HEK293 (cell line): ENCODE measurements around the gene IFT122.
A peak's percentile ranks its signal among the peaks of the same experiment; 100 is the strongest.

Experiments
- GFI1B ChIP-seq: fragments of 450-650 bp; formaldehyde crosslinking; IDR thresholded peaks from 2 replicates; pipeline ENCODE4 v1.5.1; 2016; ENCODE audit warnings: missing biosample characterization, missing genetic modification characterization
- HOXD13 ChIP-seq: sonication (generic); formaldehyde crosslinking; IDR thresholded peaks from 2 replicates; pipeline ENCODE4 v1.8.0; 2022; ENCODE audit warnings: missing genetic modification reagents, borderline replicate concordance
- KLF1 ChIP-seq: fragments of 450-650 bp; formaldehyde crosslinking; IDR thresholded peaks from 2 replicates; pipeline ENCODE4 v1.5.1; 2016; ENCODE audit warnings: missing biosample characterization, missing genetic modification characterization
- KLF16 ChIP-seq: fragments of 450-650 bp; formaldehyde crosslinking; IDR thresholded peaks from 2 replicates; pipeline ENCODE4 v1.5.1; 2017; ENCODE audit warnings: missing biosample characterization, missing genetic modification characterization
- KLF7 ChIP-seq: fragments of 450-650 bp; formaldehyde crosslinking; IDR thresholded peaks from 2 replicates; pipeline ENCODE4 v1.5.1; 2016; ENCODE audit warnings: missing biosample characterization, missing genetic modification characterization, borderline replicate concordance
- MZF1 ChIP-seq: fragments of 450-650 bp; formaldehyde crosslinking; IDR thresholded peaks from 2 replicates; pipeline ENCODE4 v1.5.1; 2017; ENCODE audit warnings: missing biosample characterization, missing genetic modification characterization, borderline replicate concordance
- ZBTB17 ChIP-seq: fragments of 450-650 bp; formaldehyde crosslinking; IDR thresholded peaks from 2 replicates; pipeline ENCODE4 v1.5.1; 2016; ENCODE audit warnings: missing biosample characterization, missing genetic modification characterization
- ZBTB48 ChIP-seq: fragments of 450-650 bp; formaldehyde crosslinking; IDR thresholded peaks from 2 replicates; pipeline ENCODE4 v1.5.1; 2016; ENCODE audit warnings: missing biosample characterization, missing genetic modification characterization
- ZFP69B ChIP-seq: fragments of 450-650 bp; formaldehyde crosslinking; IDR thresholded peaks from 2 replicates; pipeline ENCODE4 v1.5.1; 2016; ENCODE audit warnings: missing biosample characterization, missing genetic modification characterization
- ZNF114 ChIP-seq: fragments of 450-650 bp; formaldehyde crosslinking; IDR thresholded peaks from 2 replicates; pipeline ENCODE4 v1.5.0; 2017; ENCODE audit warnings: missing biosample characterization, missing genetic modification characterization
- ZNF155 ChIP-seq: fragments of 450-650 bp; formaldehyde crosslinking; IDR thresholded peaks from 2 replicates; pipeline ENCODE4 v1.5.1; 2016; ENCODE audit warnings: missing biosample characterization, missing genetic modification characterization
- ZNF175 ChIP-seq: fragments of 450-650 bp; formaldehyde crosslinking; IDR thresholded peaks from 2 replicates; pipeline ENCODE4 v1.5.1; 2016; ENCODE audit warnings: missing biosample characterization, missing genetic modification characterization
- ZNF302 ChIP-seq: fragments of 450-650 bp; formaldehyde crosslinking; IDR thresholded peaks from 2 replicates; pipeline ENCODE4 v1.5.1; 2016; ENCODE audit warnings: missing biosample characterization, missing genetic modification characterization, low read depth
- ZNF37A ChIP-seq: fragments of 450-650 bp; IDR thresholded peaks from 2 replicates; pipeline ENCODE4 v1.5.1; 2018; ENCODE audit warnings: missing biosample characterization, missing genetic modification characterization
- ZNF529 ChIP-seq: fragments of 450-650 bp; formaldehyde crosslinking; IDR thresholded peaks from 2 replicates; pipeline ENCODE4 v1.5.1; 2017; ENCODE audit warnings: missing genetic modification characterization, missing biosample characterization; ENCODE audit not compliant: insufficient replicate concordance
- ZNF530 ChIP-seq: fragments of 450-650 bp; formaldehyde crosslinking; IDR thresholded peaks from 2 replicates; pipeline ENCODE4 v1.5.1; 2016; ENCODE audit warnings: low read depth, missing biosample characterization, missing genetic modification characterization
- ZNF571 ChIP-seq: fragments of 450-650 bp; formaldehyde crosslinking; IDR thresholded peaks from 2 replicates; pipeline ENCODE4 v1.5.0; 2017; ENCODE audit warnings: missing biosample characterization, missing genetic modification characterization
- ZNF621 ChIP-seq: fragments of 450-650 bp; formaldehyde crosslinking; IDR thresholded peaks from 2 replicates; pipeline ENCODE4 v1.5.1; 2017; ENCODE audit warnings: missing biosample characterization, missing genetic modification characterization
- ZNF623 ChIP-seq: fragments of 450-650 bp; formaldehyde crosslinking; IDR thresholded peaks from 2 replicates; pipeline ENCODE4 v1.5.1; 2016; ENCODE audit warnings: missing biosample characterization, missing genetic modification characterization
- ZNF701 ChIP-seq: fragments of 450-650 bp; formaldehyde crosslinking; IDR thresholded peaks from 2 replicates; pipeline ENCODE4 v1.5.1; 2016; ENCODE audit warnings: missing biosample characterization, missing genetic modification characterization
- ZNF707 ChIP-seq: fragments of 450-650 bp; formaldehyde crosslinking; IDR thresholded peaks from 2 replicates; pipeline ENCODE4 v1.5.1; 2016; ENCODE audit warnings: missing biosample characterization, missing genetic modification characterization
- ZNF747 ChIP-seq: fragments of 450-650 bp; formaldehyde crosslinking; IDR thresholded peaks from 2 replicates; pipeline ENCODE4 v1.5.1; 2016; ENCODE audit warnings: missing biosample characterization, missing genetic modification characterization
- TF ChIP-seq, protein P1 (sequence below): fragments of 450-650 bp; formaldehyde crosslinking; IDR thresholded peaks from 2 replicates; pipeline ENCODE4 v1.5.1; 2016; ENCODE audit warnings: missing biosample characterization, missing genetic modification characterization
- TF ChIP-seq, protein P2 (sequence below): fragments of 450-650 bp; formaldehyde crosslinking; IDR thresholded peaks from 2 replicates; pipeline ENCODE4 v1.5.1; 2016; ENCODE audit warnings: missing biosample characterization, missing genetic modification characterization
- TF ChIP-seq, protein P3 (sequence below): fragments of 450-650 bp; formaldehyde crosslinking; IDR thresholded peaks from 2 replicates; pipeline ENCODE4 v1.5.1; 2016; ENCODE audit warnings: missing biosample characterization, missing genetic modification characterization
- TF ChIP-seq, protein P4 (sequence below): fragments of 450-650 bp; formaldehyde crosslinking; optimal IDR thresholded peaks from 2 replicates; pipeline ENCODE3; 2016; ENCODE audit warnings: missing biosample characterization, mild to moderate bottlenecking, missing genetic modification characterization
- TF ChIP-seq, protein P5 (sequence below): fragments of 450-650 bp; formaldehyde crosslinking; IDR thresholded peaks from 2 replicates; pipeline ENCODE4 v1.5.1; 2016; ENCODE audit warnings: missing biosample characterization, missing genetic modification characterization
- TF ChIP-seq, protein P6 (sequence below): fragments of 450-650 bp; formaldehyde crosslinking; IDR thresholded peaks from 2 replicates; pipeline ENCODE4 v1.5.1; 2016; ENCODE audit warnings: missing biosample characterization, missing genetic modification characterization

The IFT122 gene

DNA sequence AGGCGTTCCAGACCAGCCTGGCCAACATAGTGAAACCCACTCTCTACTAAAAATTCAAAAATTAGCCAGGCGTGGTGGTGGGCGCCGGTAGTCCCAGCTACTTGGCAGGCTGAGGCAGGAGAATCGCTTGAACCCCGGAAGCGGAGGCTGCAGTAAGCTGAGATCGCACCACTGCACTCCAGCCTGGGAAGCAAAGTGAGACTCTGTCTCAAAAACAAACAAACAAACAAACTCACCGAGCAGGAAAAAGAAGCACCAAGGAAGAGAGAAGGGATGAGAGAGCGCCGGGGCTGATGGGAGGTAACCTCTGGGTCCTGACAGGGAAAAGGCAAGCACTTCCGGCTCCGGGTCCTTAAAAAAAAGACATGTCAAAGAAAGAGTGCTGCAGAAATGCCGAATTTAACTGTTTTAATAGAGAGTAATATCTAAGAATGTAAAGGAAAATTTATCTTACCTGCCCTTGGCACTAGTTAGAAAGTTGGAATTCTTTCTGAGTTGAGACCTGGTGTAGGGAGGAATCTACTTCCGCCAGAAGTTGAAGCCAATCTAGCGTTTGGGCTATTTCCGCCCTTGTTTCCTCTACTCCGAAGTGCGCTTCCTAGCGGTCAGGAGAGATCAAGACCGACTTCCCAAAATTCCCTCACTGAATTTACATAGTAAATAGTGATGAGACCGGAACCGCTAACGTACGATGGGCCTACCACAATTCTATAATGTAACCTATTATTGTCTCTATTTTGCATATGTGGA lies 40.7 kb upstream of the IFT122 start (continued):
- TF ChIP-seq ZNF529 (no peak), ZBTB48 (no peak), ZNF530 (no peak), ZBTB17 (tag by site-specific recombination) (peak; percentile 86), ZNF175 (tag by site-specific recombination) (no peak), ZNF37A (tag by site-specific recombination) (no peak), ZFP69B (tag by site-specific recombination) (no peak), HOXD13 (CRISPR knock-in tag) (no peak), ZNF707 (tag by site-specific recombination) (no peak), ZNF155 (tag by site-specific recombination) (no peak), KLF1 (tag by site-specific recombination) (no peak; the same call in 1 of the 2 replicates), ZNF302 (tag by site-specific recombination) (no peak), KLF7 (tag by site-specific recombination) (no peak), KLF16 (tag by site-specific recombination) (0 out of 2 replicates have a peak, but pooled peaks have one; percentile 28), ZNF114 (no peak), GFI1B (tag by site-specific recombination) (no peak), ZNF747 (tag by site-specific recombination) (no peak), ZNF701 (tag by site-specific recombination) (no peak), MZF1 (tag by site-specific recombination) (no peak), ZNF621 (tag by site-specific recombination) (no peak), ZNF623 (tag by site-specific recombination) (no peak), ZNF571 (tag by site-specific recombination) (no peak)
- TF ChIP-seq, protein P1, sequence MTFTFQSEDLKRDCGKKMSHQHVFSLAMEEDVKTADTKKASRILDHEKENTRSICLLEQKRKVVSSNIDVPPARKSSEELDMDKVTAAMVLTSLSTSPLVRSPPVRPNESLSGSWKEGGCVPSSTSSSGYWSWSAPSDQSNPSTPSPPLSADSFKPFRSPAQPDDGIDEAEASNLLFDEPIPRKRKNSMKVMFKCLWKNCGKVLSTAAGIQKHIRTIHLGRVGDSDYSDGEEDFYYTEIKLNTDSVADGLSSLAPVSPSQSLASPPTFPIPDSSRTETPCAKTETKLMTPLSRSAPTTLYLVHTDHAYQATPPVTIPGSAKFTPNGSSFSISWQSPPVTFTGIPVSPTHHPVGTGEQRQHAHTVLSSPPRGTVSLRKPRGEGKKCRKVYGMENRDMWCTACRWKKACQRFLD (tag by site-specific recombination), result no peak
- TF ChIP-seq, protein P2, sequence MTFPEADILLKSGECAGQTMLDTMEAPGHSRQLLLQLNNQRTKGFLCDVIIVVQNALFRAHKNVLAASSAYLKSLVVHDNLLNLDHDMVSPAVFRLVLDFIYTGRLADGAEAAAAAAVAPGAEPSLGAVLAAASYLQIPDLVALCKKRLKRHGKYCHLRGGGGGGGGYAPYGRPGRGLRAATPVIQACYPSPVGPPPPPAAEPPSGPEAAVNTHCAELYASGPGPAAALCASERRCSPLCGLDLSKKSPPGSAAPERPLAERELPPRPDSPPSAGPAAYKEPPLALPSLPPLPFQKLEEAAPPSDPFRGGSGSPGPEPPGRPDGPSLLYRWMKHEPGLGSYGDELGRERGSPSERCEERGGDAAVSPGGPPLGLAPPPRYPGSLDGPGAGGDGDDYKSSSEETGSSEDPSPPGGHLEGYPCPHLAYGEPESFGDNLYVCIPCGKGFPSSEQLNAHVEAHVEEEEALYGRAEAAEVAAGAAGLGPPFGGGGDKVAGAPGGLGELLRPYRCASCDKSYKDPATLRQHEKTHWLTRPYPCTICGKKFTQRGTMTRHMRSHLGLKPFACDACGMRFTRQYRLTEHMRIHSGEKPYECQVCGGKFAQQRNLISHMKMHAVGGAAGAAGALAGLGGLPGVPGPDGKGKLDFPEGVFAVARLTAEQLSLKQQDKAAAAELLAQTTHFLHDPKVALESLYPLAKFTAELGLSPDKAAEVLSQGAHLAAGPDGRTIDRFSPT (tag by site-specific recombination), result no peak
- TF ChIP-seq, protein P3, sequence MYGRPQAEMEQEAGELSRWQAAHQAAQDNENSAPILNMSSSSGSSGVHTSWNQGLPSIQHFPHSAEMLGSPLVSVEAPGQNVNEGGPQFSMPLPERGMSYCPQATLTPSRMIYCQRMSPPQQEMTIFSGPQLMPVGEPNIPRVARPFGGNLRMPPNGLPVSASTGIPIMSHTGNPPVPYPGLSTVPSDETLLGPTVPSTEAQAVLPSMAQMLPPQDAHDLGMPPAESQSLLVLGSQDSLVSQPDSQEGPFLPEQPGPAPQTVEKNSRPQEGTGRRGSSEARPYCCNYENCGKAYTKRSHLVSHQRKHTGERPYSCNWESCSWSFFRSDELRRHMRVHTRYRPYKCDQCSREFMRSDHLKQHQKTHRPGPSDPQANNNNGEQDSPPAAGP (tag by site-specific recombination), result 0 out of 2 replicates have a peak, but pooled peaks have one; percentile 60
- TF ChIP-seq, protein P4, sequence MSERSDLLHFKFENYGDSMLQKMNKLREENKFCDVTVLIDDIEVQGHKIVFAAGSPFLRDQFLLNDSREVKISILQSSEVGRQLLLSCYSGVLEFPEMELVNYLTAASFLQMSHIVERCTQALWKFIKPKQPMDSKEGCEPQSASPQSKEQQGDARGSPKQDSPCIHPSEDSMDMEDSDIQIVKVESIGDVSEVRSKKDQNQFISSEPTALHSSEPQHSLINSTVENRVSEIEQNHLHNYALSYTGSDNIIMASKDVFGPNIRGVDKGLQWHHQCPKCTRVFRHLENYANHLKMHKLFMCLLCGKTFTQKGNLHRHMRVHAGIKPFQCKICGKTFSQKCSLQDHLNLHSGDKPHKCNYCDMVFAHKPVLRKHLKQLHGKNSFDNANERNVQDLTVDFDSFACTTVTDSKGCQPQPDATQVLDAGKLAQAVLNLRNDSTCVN (tag by site-specific recombination), result no peak
- TF ChIP-seq, protein P5, sequence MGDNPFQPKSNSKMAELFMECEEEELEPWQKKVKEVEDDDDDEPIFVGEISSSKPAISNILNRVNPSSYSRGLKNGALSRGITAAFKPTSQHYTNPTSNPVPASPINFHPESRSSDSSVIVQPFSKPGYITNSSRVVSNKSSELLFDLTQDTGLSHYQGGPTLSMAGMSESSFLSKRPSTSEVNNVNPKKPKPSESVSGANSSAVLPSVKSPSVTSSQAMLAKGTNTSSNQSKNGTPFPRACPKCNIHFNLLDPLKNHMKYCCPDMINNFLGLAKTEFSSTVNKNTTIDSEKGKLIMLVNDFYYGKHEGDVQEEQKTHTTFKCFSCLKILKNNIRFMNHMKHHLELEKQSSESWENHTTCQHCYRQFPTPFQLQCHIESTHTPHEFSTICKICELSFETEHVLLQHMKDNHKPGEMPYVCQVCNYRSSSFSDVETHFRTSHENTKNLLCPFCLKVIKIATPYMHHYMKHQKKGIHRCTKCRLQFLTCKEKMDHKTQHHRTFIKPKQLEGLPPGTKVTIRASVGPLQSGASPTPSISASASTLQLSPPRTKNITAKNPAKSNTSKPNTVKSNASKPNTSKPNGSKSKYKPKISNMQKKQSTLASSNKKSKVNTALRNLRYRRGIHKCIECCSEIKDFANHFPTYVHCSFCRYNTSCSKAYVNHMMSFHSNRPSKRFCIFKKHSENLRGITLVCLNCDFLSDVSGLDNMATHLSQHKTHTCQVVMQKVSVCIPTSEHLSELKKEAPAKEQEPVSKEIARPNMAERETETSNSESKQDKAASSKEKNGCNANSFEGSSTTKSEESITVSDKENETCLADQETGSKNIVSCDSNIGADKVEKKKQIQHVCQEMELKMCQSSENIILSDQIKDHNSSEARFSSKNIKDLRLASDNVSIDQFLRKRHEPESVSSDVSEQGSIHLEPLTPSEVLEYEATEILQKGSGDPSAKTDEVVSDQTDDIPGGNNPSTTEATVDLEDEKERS (tag by site-specific recombination), result no peak
- TF ChIP-seq, protein P6, sequence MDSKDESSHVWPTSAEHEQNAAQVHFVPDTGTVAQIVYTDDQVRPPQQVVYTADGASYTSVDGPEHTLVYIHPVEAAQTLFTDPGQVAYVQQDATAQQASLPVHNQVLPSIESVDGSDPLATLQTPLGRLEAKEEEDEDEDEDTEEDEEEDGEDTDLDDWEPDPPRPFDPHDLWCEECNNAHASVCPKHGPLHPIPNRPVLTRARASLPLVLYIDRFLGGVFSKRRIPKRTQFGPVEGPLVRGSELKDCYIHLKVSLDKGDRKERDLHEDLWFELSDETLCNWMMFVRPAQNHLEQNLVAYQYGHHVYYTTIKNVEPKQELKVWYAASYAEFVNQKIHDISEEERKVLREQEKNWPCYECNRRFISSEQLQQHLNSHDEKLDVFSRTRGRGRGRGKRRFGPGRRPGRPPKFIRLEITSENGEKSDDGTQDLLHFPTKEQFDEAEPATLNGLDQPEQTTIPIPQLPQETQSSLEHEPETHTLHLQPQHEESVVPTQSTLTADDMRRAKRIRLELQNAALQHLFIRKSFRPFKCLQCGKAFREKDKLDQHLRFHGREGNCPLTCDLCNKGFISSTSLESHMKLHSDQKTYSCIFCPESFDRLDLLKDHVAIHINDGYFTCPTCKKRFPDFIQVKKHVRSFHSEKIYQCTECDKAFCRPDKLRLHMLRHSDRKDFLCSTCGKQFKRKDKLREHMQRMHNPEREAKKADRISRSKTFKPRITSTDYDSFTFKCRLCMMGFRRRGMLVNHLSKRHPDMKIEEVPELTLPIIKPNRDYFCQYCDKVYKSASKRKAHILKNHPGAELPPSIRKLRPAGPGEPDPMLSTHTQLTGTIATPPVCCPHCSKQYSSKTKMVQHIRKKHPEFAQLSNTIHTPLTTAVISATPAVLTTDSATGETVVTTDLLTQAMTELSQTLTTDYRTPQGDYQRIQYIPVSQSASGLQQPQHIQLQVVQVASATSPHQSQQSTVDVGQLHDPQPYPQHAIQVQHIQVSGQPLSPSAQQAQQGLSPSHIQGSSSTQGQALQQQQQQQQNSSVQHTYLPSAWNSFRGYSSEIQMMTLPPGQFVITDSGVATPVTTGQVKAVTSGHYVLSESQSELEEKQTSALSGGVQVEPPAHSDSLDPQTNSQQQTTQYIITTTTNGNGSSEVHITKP (tag by site-specific recombination), result peak; percentile 60; the same call in 1 of the 2 replicates
